Heart right ventricle (tissue), 16 donors: ENCODE results near the gene ZNF385C. TPM values are rescaled to one million over a fixed set of nuclear protein-coding genes. Genes with fewer than 3 reads are reported as not detected.

Experiments
- ATAC-seq, 8 donors: fragments of 200-7000 bp; cut with Tn5 transposase; one replicate each; pipeline ENCODE4 v1.9.1; 2020; ENCODE audit warnings: mild to moderate bottlenecking in 8 of 8, moderate library complexity in 8 of 8, moderate number of reproducible peaks in 1 of 8
- DNase-seq, 2 donors: peaks; one replicate each; pipeline ENCODE4 v3.0.0-alpha.2; 2020
- H3K27ac ChIP-seq, 10 donors: fragments of 200-600 bp; sonication (generic) in 2 of 10; one replicate each; pipeline versions ENCODE4 v1.5.0 to v1.8.0; 2020 to 2022; ENCODE audit warnings: mild to moderate bottlenecking in 3 of 10
- H3K27me3 ChIP-seq, 7 donors: fragments of 200-600 bp; one replicate each; pipeline ENCODE4 v1.8.0; 2021 to 2022; ENCODE audit warnings: mild to moderate bottlenecking in 2 of 7
- H3K36me3 ChIP-seq, 9 donors: fragments of 200-600 bp; sonication (generic) in 1 of 9; one replicate each; pipeline versions ENCODE4 v1.5.0 to v1.8.0; 2020 to 2022; ENCODE audit warnings: mild to moderate bottlenecking in 2 of 9
- H3K4me1 ChIP-seq, 9 donors: fragments of 200-600 bp; sonication (generic) in 1 of 9; one replicate each; pipeline versions ENCODE4 v1.5.0 to v1.8.0; 2020 to 2022; ENCODE audit warnings: mild to moderate bottlenecking in 4 of 9
- H3K4me3 ChIP-seq, 10 donors: fragments of 200-600 bp; sonication (generic) in 2 of 10; one replicate each; pipeline versions ENCODE4 v1.5.0 to v1.8.0; 2020 to 2022; ENCODE audit warnings: mild to moderate bottlenecking in 7 of 10, moderate library complexity in 2 of 10
- H3K9me3 ChIP-seq, 11 donors: fragments of 200-600 bp in 10 of 11; sonication (generic) in 2 of 11; one replicate each; pipeline versions ENCODE4 v1.5.0 to v1.8.0; 2013 to 2022; ENCODE audit warnings: mild to moderate bottlenecking in 2 of 11, control low read depth in 1 of 11, moderate library complexity in 1 of 11
- CTCF ChIP-seq, 9 donors: fragments of 200-600 bp; sonication (generic) in 2 of 9; IDR thresholded peaks; one replicate each; pipeline versions ENCODE4 v1.5.0 to v1.8.0; 2021 to 2022; ENCODE audit warnings: antibody characterized with exemption in 9 of 9, mild to moderate bottlenecking in 5 of 9, moderate library complexity in 1 of 9
- WGBS, 2 donors: extraction: QIAGEN DNeasy Blood & Tissue Kit; methylation state at CpG; one replicate each; pipeline ENCODE4 v1.1.7; 2013; ENCODE audit warnings: inconsistent platforms in 1 of 2; 5-methylcytosine and 5-hydroxymethylcytosine counted together
- intact Hi-C, 10 donors: fragments of 100-400 bp; cut with DNase I; formaldehyde crosslinking; loops; one replicate each; pipeline versions ENCODE4 v1.11.1 to v1.14.2; 2022
- polyA plus RNA-seq, 2 donors: library from polyadenylated mRNA; stranded (reverse); fragments of 200-250 nt; gene quantifications; one replicate each; pipeline ENCODE4 v1.2.3, GENCODE V29; 2013
- total RNA-seq, 10 donors: library from RNA; stranded (reverse); fragmentation: NEBNext Ultra II Directional in 3 of 10; extraction: Animal tissue kit (Norgen Biotek cat#: 25700) in 3 of 10; gene quantifications; one replicate each; pipeline versions ENCODE4 v1.2.1 to v1.2.4, GENCODE V29; 2021 to 2023
- donor health status: Arrhythmogenic right ventricular cardiomyopathy.
- donor health status: ischemic (EF 13 %, LVEDD 7.1; RV severe dilation, severe dysfunction).
- donor health status: healthy with polysubstance abuse.
- donor health status: DM: no; HTN: yes; CAD: no.
- donor health status: DM: no; HTN: no; CAD: no.
- donor health status: ischemic (EF 25% LVEDD 6.9; RV normal size, moderate dysfunction).
- donor health status: ischemic (EF 25% LVEDD 5.7; RV mildly dilated, moderate dysfunction).
- donor health status: healthy.
- donor health status: DM: yes; HTN: yes; CAD: no.
- donor health status: Ischemic cardiomyopathy.
- donor health status: ischemic (EF 35%, LVEDD 5.7; RV mildly dilated, moderate dysfunction).
- donor health status: nonischemic (EF 11% LVEDD 7.7; RV severe dilation, severe dysfunction).
- donor health status: DM: yes; HTN: yes; CAD: no.
- donor health status: PGD.
- donor health status: ischemic (EF 29% LVEDD 5.4; RV normal size, mild dysfunction).
- donor health status: nonischemic (EF 23%, LVEDD 6.1; RV moderate dilation, normal function).

Gene ZNF385C
- total and polyA plus RNA-seq, 12 donors, result 0.09 to 0.56 (median 0.24) TPM; not detected in 1

GRCh38 chr17:42001729-42002128 lies 96.5 kb downstream of the ZNF385C start:
- 95 to 96% methylated on average over 2 of the region's 2 CpGs for WGBS, 2 donors
- intact Hi-C loops, result loop anchor here in 1 of 10 donors (5.0 kb wide), 1 partner anchor 34 kb away; the partner anchor contains the start of gene CNP
- DNase-seq (no peak), ATAC-seq (no peak)
- no peaks in the 10 kb centered on the region for H3K9me3 ChIP-seq
- H3K27ac ChIP-seq, result peak overlapping the region in 4 of 10 donors; percentile 17 to 70 (median 49)
- no peak for TF ChIP-seq CTCF (IDR thresholded peaks at IDR 0.05)
- H3K4me1 ChIP-seq, result peaks cover 0 to 66% (median 43%) of the 10 kb centered on the region in 9 donors
- H3K36me3 ChIP-seq, result peaks cover 0 to 68% (median 25%) of the 10 kb centered on the region in 9 donors
- H3K27me3 ChIP-seq, result no peaks in the 10 kb centered on the region
- no peak overlapping the region for H3K4me3 ChIP-seq

- peak in 5 of 8 donors; percentile 33 to 62 (median 55) for ATAC-seq
- 60 to 71% methylated on average over 3 of the region's 3 CpGs for WGBS, 2 donors
- no peak overlapping the region for H3K4me3 ChIP-seq
Measured at GRCh38 chr17:42000413-42001133, 97.7 kb downstream of the ZNF385C start.

GRCh38 chr17:41998497-41998896 lies 99.8 kb downstream of the ZNF385C start:
- peaks cover 0 to 35% (median 21%) of the 10 kb centered on the region in 9 donors for H3K4me1 ChIP-seq
- no peak overlapping the region for H3K27ac ChIP-seq
- DNase-seq, result no peak
- H3K4me3 ChIP-seq, result no peak overlapping the region
- TF ChIP-seq CTCF (IDR thresholded peaks at IDR 0.05), result no peak
- no peaks in the 10 kb centered on the region for H3K9me3 ChIP-seq
- ATAC-seq, result no peak
- intact Hi-C loops, result no loop called here
- H3K27me3 ChIP-seq, result no peaks in the 10 kb centered on the region
- peaks cover 0 to 100% (median 53%) of the 10 kb centered on the region in 9 donors for H3K36me3 ChIP-seq
- 44 to 46% methylated on average over 2 of the region's 2 CpGs for WGBS, 2 donors

More at GRCh38 chr17:42000413-42001133, 97.7 kb downstream of the ZNF385C start:
- Histone ChIP-seq H3K27me3 (no peaks in the 10 kb centered on the region), H3K9me3 (no peaks in the 10 kb centered on the region), H3K36me3 (peaks cover 0 to 79% (median 36%) of the 10 kb centered on the region in 9 donors), H3K27ac (peak overlapping the region in 8 of 10 donors; percentile 5 to 70 (median 40)), H3K4me1 (peaks cover 0 to 55% (median 37%) of the 10 kb centered on the region in 9 donors)
- DNase-seq, result no peak
- no peak for TF ChIP-seq CTCF (IDR thresholded peaks at IDR 0.05)
- intact Hi-C loops, result loop anchor here in 1 of 10 donors (5.0 kb wide), 1 partner anchor 33 kb away; the partner anchor contains the start of gene CNP

GRCh38 chr17:41996855-41997164 lies 101.5 kb downstream of the ZNF385C start:
- Histone ChIP-seq H3K27me3 (no peaks in the 10 kb centered on the region), H3K4me3 (no peak overlapping the region), H3K4me1 (peaks cover 0 to 22% (median 18%) of the 10 kb centered on the region in 9 donors), H3K9me3 (no peaks in the 10 kb centered on the region), H3K36me3 (peaks cover 0 to 100% (median 68%) of the 10 kb centered on the region in 9 donors), H3K27ac (no peak overlapping the region)
- no peak for ATAC-seq
- TF ChIP-seq CTCF (IDR thresholded peaks at IDR 0.05), result no peak
- intact Hi-C loops, result no loop called here
- WGBS, 2 donors, result 92 to 100% methylated on average over 2 of the region's 2 CpGs
- no peak for DNase-seq
